Measurements from ENCODE around the gene RASSF8. TPM values are rescaled to one million over a fixed set of nuclear protein-coding genes. Genes with fewer than 3 reads are reported as not detected.

RASSF8 gene
- total and polyA plus RNA-seq, 2 of the 8 experiments (the other 6 are each of a cell fraction or from before 2014, with no cell fraction given): 6.4 to 46.7 TPM

DNA sequence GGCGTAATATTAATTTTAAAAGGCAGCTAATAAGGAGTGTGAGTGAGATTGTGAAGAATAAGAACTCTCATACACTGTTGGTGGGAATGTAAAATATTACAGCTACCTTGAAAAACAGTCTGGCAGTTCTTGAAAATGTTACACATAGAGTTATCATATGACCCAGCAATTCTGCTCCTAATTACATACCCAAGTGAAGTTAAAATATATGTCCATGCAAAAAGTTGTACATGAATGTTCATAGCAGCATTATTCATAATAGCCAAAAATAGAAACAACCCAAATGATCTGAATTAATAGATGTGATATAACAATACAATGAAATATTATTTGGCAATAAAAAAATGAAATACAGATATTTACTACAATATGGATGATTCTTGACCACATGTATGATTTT, 68.2 kb downstream of the RASSF8 start:
- H3K23me2 ChIP-seq (ENCODE audit: low read depth, low read length): no peaks in the 10 kb centered on the region
- no peak for FAIRE-seq
- no peak overlapping the region for H2AFZ ChIP-seq (ENCODE audit: low read length)
- no peak overlapping the region for H3K23ac ChIP-seq (ENCODE audit: insufficient read length)
- TF ChIP-seq GABPA (IDR thresholded peaks at IDR 0.05; ENCODE audit: borderline replicate concordance, insufficient read depth, low read length): no peak
- no peak for TF ChIP-seq HDAC6 (IDR thresholded peaks at IDR 0.05; ENCODE audit: low read depth, low read length)
- no peak for TF ChIP-seq NRF1 (IDR thresholded peaks at IDR 0.05; ENCODE audit: low read depth, low read length)
- no peak for TF ChIP-seq PHF8 (conservative IDR thresholded peaks at IDR 0.05; ENCODE audit: low read depth, low read length)
- no peak for TF ChIP-seq KDM4A (IDR thresholded peaks at IDR 0.05; ENCODE audit: low read depth, low read length, severe bottlenecking)
- TF ChIP-seq, protein P1, sequence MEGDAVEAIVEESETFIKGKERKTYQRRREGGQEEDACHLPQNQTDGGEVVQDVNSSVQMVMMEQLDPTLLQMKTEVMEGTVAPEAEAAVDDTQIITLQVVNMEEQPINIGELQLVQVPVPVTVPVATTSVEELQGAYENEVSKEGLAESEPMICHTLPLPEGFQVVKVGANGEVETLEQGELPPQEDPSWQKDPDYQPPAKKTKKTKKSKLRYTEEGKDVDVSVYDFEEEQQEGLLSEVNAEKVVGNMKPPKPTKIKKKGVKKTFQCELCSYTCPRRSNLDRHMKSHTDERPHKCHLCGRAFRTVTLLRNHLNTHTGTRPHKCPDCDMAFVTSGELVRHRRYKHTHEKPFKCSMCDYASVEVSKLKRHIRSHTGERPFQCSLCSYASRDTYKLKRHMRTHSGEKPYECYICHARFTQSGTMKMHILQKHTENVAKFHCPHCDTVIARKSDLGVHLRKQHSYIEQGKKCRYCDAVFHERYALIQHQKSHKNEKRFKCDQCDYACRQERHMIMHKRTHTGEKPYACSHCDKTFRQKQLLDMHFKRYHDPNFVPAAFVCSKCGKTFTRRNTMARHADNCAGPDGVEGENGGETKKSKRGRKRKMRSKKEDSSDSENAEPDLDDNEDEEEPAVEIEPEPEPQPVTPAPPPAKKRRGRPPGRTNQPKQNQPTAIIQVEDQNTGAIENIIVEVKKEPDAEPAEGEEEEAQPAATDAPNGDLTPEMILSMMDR (IDR thresholded peaks at IDR 0.05; ENCODE audit: control extremely low read depth in 1 of 3, insufficient read depth in 1 of 3, low read depth in 1 of 3, low read length in 3 of 3): no peak
- no peak for TF ChIP-seq KDM5A (IDR thresholded peaks at IDR 0.05; ENCODE audit: low read length)
- TF ChIP-seq TBP (IDR thresholded peaks at IDR 0.05; ENCODE audit: low read depth, low read length): no peak
- TF ChIP-seq RBBP5 (IDR thresholded peaks at IDR 0.05; ENCODE audit: borderline replicate concordance, low read depth, low read length): no peak
- no peak for TF ChIP-seq RFX5 (IDR thresholded peaks at IDR 0.05; ENCODE audit: borderline replicate concordance, low read depth, low read length)
- TF ChIP-seq BCL11A (IDR thresholded peaks at IDR 0.05; ENCODE audit: low read depth in 2 of 2, low read length in 2 of 2): no peak
- no peak for TF ChIP-seq TEAD4 (IDR thresholded peaks at IDR 0.05; ENCODE audit: low read depth, low read length)
- H2BK120ac ChIP-seq (replicated peaks; ENCODE audit: low read depth, low read length): no peak overlapping the region
- WGBS, 2 experiments (ENCODE audit: extremely low coverage in 1 of 2, insufficient coverage in 1 of 2, insufficient read length in 1 of 2, insufficient replicate concordance in 2 of 2, low coverage in 1 of 2, low lambda C conversion rate in 2 of 2, missing lambda C conversion rate in 1 of 2): 85% methylated on average over 1 of the region's 1 CpG; no CpG with 5 or more reads in 1 of the 2 experiments
- ChIA-PET POLR2A (ENCODE audit: partially characterized antibody) (interaction anchor here (0.6 to 1.3 kb wide), 2 partner anchors 9 to 12 kb away, joined by 3 read pairs; no protein-coding TSS in a partner anchor), CTCF (ENCODE audit: partially characterized antibody) (interaction anchor here (1.4 kb wide), 1 partner anchor 11 kb away, joined by 4 read pairs; no protein-coding TSS in a partner anchor)
- no peak overlapping the region for H4K91ac ChIP-seq (replicated peaks; ENCODE audit: insufficient read length, low read length)
- H3K56ac ChIP-seq (replicated peaks; ENCODE audit: insufficient read length, low read depth, low read length): no peak overlapping the region
- H3K27ac ChIP-seq (ENCODE audit: low read depth, low read length): no peak overlapping the region
- peaks cover 0 to 1% of the 10 kb centered on the region in 2 experiments for H4K20me1 ChIP-seq (replicated peaks in 1 of 2; ENCODE audit: control insufficient read depth in 1 of 2, insufficient read depth in 2 of 2, low read length in 2 of 2)
- H3K4me3 ChIP-seq (ENCODE audit: extremely low read depth in 1 of 4, insufficient read depth in 2 of 4, low read depth in 3 of 4, low read length in 4 of 4): no peak overlapping the region
- no peaks in the 10 kb centered on the region for H3K9me3 ChIP-seq (ENCODE audit: insufficient read depth in 2 of 2, low read depth in 1 of 2, low read length in 1 of 2)
- H2BK15ac ChIP-seq (ENCODE audit: low read length): no peak overlapping the region
- no peak for DNase-seq (ENCODE audit: low read depth in 1 of 2, low spot score in 2 of 2)
- H2BK5ac ChIP-seq (ENCODE audit: low read depth, low read length): no peak overlapping the region
- H3K36me3 ChIP-seq (ENCODE audit: control insufficient read depth in 2 of 4, insufficient read depth in 4 of 4, low read length in 3 of 4): no peaks in the 10 kb centered on the region
- no peak overlapping the region for H3K4ac ChIP-seq (replicated peaks; ENCODE audit: insufficient read length, low read depth, low read length)
- H3K18ac ChIP-seq (ENCODE audit: extremely low read depth, low read length): no peak overlapping the region
- no peak overlapping the region for H3K14ac ChIP-seq (ENCODE audit: insufficient read length)
- H3K4me2 ChIP-seq (ENCODE audit: insufficient read depth in 1 of 2, low read depth in 2 of 2, low read length in 2 of 2): no peak overlapping the region
- H3K4me1 ChIP-seq (replicated peaks in 1 of 4; ENCODE audit: control insufficient read depth in 3 of 4, insufficient read depth in 4 of 4, low read length in 3 of 4): peaks cover 0 to 2% (median under 1%) of the 10 kb centered on the region in 4 experiments; a peak in 2 of 7 replicates
- no peak overlapping the region for H2AK5ac ChIP-seq (ENCODE audit: low read depth, low read length)
- peaks cover 6% of the 10 kb centered on the region; the same call in 1 of the 2 replicates for H3K79me1 ChIP-seq (ENCODE audit: low read depth, low read length)
- no peaks in the 10 kb centered on the region for H3K27me3 ChIP-seq (replicated peaks in 1 of 4; ENCODE audit: control insufficient read depth in 3 of 4, extremely low read depth in 1 of 4, insufficient read depth in 3 of 4, low read length in 3 of 4)
- H2BK12ac ChIP-seq (ENCODE audit: low read depth, low read length): no peak overlapping the region
- no peak overlapping the region for H4K5ac ChIP-seq (ENCODE audit: insufficient read length, low read depth, low read length)
- no peak overlapping the region for H4K8ac ChIP-seq (ENCODE audit: extremely low read depth, insufficient read depth, low read length)
- H3K9ac ChIP-seq (replicated peaks in 1 of 4; ENCODE audit: extremely low read depth in 1 of 4, low read depth in 3 of 4, low read length in 3 of 4): no peak overlapping the region
- no peak overlapping the region for H2BK20ac ChIP-seq (ENCODE audit: low read length)
- peaks cover 0 to 28% of the 10 kb centered on the region in 2 experiments; a peak in 2 of 4 replicates for H3K79me2 ChIP-seq (ENCODE audit: control insufficient read depth in 1 of 2, insufficient read depth in 2 of 2, low read length in 2 of 2)
